Skeletal muscle satellite cell (primary cell): ENCODE results near the gene DBH.

Source experiments
- H3K27me3 ChIP-seq: 2 replicates; pipeline ENCODE4 v1.7.0; 2013; ENCODE audit warnings: low read length; ENCODE audit not compliant: control insufficient read depth, insufficient read depth
- H3K36me3 ChIP-seq: 2 replicates; pipeline ENCODE4 v1.7.0; 2013; ENCODE audit warnings: mild to moderate bottlenecking, control low read depth, low read length; ENCODE audit not compliant: insufficient read depth
- H3K4me1 ChIP-seq: 2 replicates; pipeline ENCODE4 v1.7.0; 2013; ENCODE audit warnings: low read length; ENCODE audit not compliant: control insufficient read depth, insufficient read depth
- H3K4me2 ChIP-seq: 2 replicates; pipeline ENCODE4 v1.7.0; 2013; ENCODE audit warnings: mild to moderate bottlenecking, low read length
- H3K4me3 ChIP-seq: 2 replicates; pipeline ENCODE4 v1.7.0; 2013; ENCODE audit warnings: low read length
- H3K9ac ChIP-seq: 2 replicates; pipeline ENCODE4 v1.7.0; 2013; ENCODE audit warnings: mild to moderate bottlenecking, low read depth, low read length, moderate library complexity
- H3K9me3 ChIP-seq: replicated peaks from 2 replicates; pipeline ENCODE4 v1.7.0; 2013; ENCODE audit warnings: mild to moderate bottlenecking, control low read depth, low read length

DBH gene

GRCh38 chr9:133640160-133640559, 4.0 kb downstream of the DBH start:
- H3K4me3 ChIP-seq = no peak overlapping the region
- H3K9me3 ChIP-seq = no peaks in the 10 kb centered on the region
- H3K9ac ChIP-seq = no peak overlapping the region
- H3K27me3 ChIP-seq = peaks cover 68% of the 10 kb centered on the region
- no peaks in the 10 kb centered on the region for H3K4me1 ChIP-seq
- no peaks in the 10 kb centered on the region for H3K36me3 ChIP-seq
- no peak overlapping the region for H3K4me2 ChIP-seq

DNA sequence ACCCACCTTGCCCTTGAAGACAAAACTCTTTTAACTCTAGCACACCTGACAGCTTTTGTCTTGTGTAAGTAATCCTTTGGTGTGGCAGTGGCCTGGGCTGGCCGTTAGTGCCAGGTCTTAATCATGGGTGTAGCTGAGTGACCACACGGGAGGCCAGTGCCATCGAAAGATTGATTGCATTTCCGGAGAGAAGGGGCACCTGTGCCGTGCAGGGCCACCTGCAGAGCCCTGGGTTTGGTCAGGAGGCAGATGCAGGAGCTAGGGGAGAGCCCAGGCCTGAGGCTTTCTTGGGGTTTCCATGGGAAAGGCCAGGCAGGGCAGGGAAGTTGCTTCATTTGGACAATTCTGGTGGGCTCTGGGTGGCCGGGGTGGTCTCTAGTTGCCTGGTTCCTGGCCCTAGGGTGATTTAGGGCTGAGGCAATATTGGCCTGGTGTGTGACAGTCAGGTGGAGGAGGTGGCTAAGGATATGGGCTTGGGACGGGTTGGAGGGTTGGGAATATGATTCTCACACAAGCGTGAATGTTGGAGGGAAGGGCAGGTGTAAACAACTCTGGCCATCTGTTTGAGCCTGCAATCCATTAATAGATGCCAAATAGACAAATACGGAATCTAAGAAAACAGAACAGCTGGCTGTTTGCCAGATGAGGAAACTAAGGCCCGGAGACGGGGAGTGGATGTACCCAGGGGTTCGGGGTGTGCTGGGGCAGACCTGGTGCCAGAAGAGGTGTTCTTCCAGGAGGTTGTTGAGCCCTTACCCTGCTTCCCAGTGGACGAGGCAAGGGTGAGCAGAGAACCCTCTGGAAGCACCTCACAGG, 4.6 kb downstream of the DBH start:
- Histone ChIP-seq H3K4me2 (no peak overlapping the region), H3K9me3 (no peaks in the 10 kb centered on the region), H3K36me3 (no peaks in the 10 kb centered on the region), H3K4me1 (no peaks in the 10 kb centered on the region), H3K4me3 (no peak overlapping the region), H3K9ac (no peak overlapping the region), H3K27me3 (peaks cover 68% of the 10 kb centered on the region)

DNA sequence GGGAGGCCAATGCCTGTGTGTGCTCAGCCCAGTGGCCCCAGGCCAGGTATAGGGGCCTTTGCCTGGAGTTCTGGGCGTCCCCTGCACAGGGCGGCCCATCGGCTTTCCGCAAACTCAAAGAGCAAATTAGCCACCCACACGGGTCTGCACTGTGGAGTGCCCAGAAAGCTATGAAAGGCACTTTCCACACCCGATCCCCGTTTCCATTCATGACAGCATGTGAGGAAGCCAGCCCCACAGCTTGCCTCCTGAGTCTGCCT, 5.2 kb downstream of the DBH start:
- Histone ChIP-seq H3K4me1 (no peaks in the 10 kb centered on the region), H3K9ac (no peak overlapping the region), H3K9me3 (no peaks in the 10 kb centered on the region), H3K36me3 (no peaks in the 10 kb centered on the region), H3K4me3 (no peak overlapping the region), H3K4me2 (no peak overlapping the region), H3K27me3 (peaks cover 72% of the 10 kb centered on the region)

GRCh38 chr9:133641861-133642595, 5.9 kb downstream of the DBH start:
- Histone ChIP-seq H3K27me3 (peaks cover 70% of the 10 kb centered on the region), H3K9ac (no peak overlapping the region), H3K4me3 (no peak overlapping the region)

GRCh38 chr9:133642708-133643361, 6.7 kb downstream of the DBH start:
- no peak overlapping the region for H3K4me3 ChIP-seq
- no peak overlapping the region for H3K9ac ChIP-seq
- H3K36me3 ChIP-seq = no peaks in the 10 kb centered on the region
- no peaks in the 10 kb centered on the region for H3K4me1 ChIP-seq
- no peak overlapping the region for H3K4me2 ChIP-seq
- peaks cover 76% of the 10 kb centered on the region for H3K27me3 ChIP-seq
- H3K9me3 ChIP-seq = no peaks in the 10 kb centered on the region

More at GRCh38 chr9:133641861-133642595, 5.9 kb downstream of the DBH start:
- H3K36me3 ChIP-seq = no peaks in the 10 kb centered on the region
- H3K9me3 ChIP-seq = no peaks in the 10 kb centered on the region
- no peaks in the 10 kb centered on the region for H3K4me1 ChIP-seq
- no peak overlapping the region for H3K4me2 ChIP-seq

DNA sequence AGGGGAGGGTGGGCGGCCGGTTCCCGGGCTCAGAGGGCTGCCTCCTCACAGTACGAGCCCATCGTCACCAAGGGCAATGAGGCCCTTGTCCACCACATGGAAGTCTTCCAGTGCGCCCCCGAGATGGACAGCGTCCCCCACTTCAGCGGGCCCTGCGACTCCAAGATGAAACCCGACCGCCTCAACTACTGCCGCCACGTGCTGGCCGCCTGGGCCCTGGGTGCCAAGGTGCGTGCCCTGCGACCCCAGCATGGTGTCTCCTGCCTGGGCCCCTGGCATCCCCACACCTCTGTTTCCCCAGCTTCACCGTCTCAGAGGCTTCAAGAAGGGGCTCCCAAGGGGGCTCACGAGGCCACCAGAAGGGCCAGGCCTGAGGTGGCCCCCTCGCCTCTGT, 7.2 kb downstream of the DBH start:
- Histone ChIP-seq H3K36me3 (no peaks in the 10 kb centered on the region), H3K4me2 (no peak overlapping the region), H3K9ac (no peak overlapping the region), H3K4me3 (no peak overlapping the region), H3K4me1 (no peaks in the 10 kb centered on the region), H3K9me3 (no peaks in the 10 kb centered on the region), H3K27me3 (peaks cover 82% of the 10 kb centered on the region)

DNA sequence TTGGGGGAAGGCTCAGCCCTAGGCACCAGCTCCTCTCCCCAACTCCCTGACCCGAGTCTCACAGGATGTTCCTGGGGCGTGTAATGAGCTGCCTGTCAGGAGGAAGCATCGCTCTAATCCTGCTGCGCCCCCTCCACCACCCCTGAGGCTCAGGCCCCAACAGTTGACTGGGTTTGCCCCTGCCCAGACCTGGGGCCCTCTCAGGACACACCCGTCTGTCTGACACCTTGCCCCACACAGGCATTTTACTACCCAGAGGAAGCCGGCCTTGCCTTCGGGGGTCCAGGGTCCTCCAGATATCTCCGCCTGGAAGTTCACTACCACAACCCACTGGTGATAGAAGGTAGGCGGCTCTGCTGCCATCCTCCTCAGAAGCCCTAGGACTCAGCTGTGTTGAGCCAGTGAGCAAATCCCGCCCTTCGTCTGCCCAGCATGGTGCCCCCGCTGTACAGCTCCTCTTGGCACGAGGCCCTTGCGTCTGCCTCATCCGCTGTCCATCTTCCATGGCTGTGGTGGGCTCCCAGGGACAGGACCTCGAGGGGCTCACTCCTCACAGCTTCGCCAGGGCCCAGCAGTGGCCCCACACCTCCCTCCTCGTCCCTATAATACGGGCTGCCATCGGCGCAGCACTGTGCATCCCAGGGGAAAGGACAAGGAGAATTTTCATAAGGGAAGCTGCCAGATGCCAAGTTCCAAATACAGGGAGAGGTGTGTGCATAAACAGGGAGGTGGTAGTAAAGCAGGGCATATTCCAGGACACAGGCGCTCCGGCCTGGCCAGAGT, 8.0 kb downstream of the DBH start:
- H3K27me3 ChIP-seq = peaks cover 85% of the 10 kb centered on the region
- no peaks in the 10 kb centered on the region for H3K36me3 ChIP-seq
- H3K4me2 ChIP-seq = no peak overlapping the region
- H3K9ac ChIP-seq = no peak overlapping the region
- H3K4me3 ChIP-seq = no peak overlapping the region
- H3K4me1 ChIP-seq = no peaks in the 10 kb centered on the region
- no peaks in the 10 kb centered on the region for H3K9me3 ChIP-seq

GRCh38 chr9:133645021-133645765, 9.0 kb downstream of the DBH start:
- no peaks in the 10 kb centered on the region for H3K4me1 ChIP-seq
- no peaks in the 10 kb centered on the region for H3K9me3 ChIP-seq
- no peaks in the 10 kb centered on the region for H3K36me3 ChIP-seq
- H3K9ac ChIP-seq = no peak overlapping the region
- H3K4me3 ChIP-seq = no peak overlapping the region
- H3K27me3 ChIP-seq = peaks cover 88% of the 10 kb centered on the region
- H3K4me2 ChIP-seq = no peak overlapping the region

DNA sequence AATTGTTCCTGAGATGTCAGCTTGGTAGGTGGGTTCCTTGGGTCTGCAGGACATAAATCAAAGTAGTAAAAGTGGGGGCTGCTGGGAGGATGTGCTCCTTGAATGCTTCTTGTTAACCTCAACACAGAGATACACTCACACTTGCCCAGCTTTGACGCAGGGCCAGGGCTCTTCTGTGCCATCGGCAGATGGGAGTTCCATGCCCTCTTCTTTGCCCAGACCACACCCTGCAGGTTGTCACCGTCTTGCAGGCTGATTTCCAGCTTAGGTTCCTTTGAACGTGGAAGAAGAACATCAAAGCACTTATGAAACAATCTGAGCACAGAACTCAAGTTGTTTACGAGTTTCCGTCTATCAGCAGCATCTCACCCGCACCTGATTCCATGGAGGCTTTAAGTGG, 11.0 kb downstream of the DBH start:
- H3K4me1 ChIP-seq = no peaks in the 10 kb centered on the region
- H3K4me2 ChIP-seq = no peak overlapping the region
- no peak overlapping the region for H3K4me3 ChIP-seq
- peaks cover 77% of the 10 kb centered on the region for H3K27me3 ChIP-seq
- no peaks in the 10 kb centered on the region for H3K9me3 ChIP-seq
- H3K9ac ChIP-seq = no peak overlapping the region
- no peaks in the 10 kb centered on the region for H3K36me3 ChIP-seq

DNA sequence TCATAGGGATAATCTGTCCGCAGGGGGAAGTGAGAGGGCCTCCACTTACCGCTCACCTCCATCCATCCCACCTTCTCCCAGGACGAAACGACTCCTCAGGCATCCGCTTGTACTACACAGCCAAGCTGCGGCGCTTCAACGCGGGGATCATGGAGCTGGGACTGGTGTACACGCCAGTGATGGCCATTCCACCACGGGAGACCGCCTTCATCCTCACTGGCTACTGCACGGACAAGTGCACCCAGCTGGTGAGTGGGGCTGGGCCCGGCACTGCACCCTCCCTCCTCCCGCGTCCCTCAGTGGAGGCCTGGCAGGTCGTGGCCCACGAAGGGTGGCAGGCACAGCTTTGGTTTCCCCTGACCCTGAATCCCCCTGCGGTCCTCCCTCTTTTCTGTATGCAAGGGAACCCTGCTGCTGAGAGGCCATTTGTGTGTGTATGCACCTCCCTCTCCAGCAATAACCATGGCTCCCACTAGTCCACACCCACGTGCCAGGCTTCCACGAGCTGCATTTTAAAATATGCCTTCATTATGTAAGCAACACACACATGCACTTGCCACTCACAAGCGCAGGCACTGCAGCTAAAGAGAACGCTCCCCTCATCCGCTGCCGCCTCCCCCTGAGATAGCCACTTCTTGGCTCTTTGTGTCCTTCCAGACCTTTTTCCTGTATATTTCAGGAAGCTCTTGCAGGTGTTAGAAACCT, 11.8 kb downstream of the DBH start:
- H3K9ac ChIP-seq = no peak overlapping the region
- H3K36me3 ChIP-seq = no peaks in the 10 kb centered on the region
- H3K4me3 ChIP-seq = no peak overlapping the region
- no peaks in the 10 kb centered on the region for H3K9me3 ChIP-seq
- H3K27me3 ChIP-seq = peaks cover 77% of the 10 kb centered on the region
- no peak overlapping the region for H3K4me2 ChIP-seq
- H3K4me1 ChIP-seq = no peaks in the 10 kb centered on the region
